HUES64 (cell line): ENCODE data around the gene SRPK3.

Experiments
- H3K27ac ChIP-seq: 2 replicates; pipeline ENCODE4 v1.7.0; 2013; ENCODE audit warnings: low read depth, low read length, inconsistent platforms
- H3K27me3 ChIP-seq: 2 replicates; pipeline ENCODE4 v1.6.1; 2013; ENCODE audit warnings: mild to moderate bottlenecking, low read length; ENCODE audit not compliant: insufficient read depth
- H3K36me3 ChIP-seq: 2 replicates; pipeline ENCODE4 v1.6.1; 2013; ENCODE audit warnings: mild to moderate bottlenecking, low read length; ENCODE audit not compliant: insufficient read depth
- H3K4me1 ChIP-seq: 2 replicates; pipeline ENCODE4 v1.6.1; 2013; ENCODE audit warnings: mild to moderate bottlenecking, low read length, moderate library complexity; ENCODE audit not compliant: insufficient read depth
- H3K4me3 ChIP-seq: 2 replicates; pipeline ENCODE4 v1.5.1; 2013; ENCODE audit warnings: mild to moderate bottlenecking, low read length, moderate library complexity
- H3K9ac ChIP-seq: 2 replicates; pipeline ENCODE4 v1.6.1; 2013; ENCODE audit warnings: mild to moderate bottlenecking, low read depth, low read length
- H3K9me3 ChIP-seq: 2 replicates; pipeline ENCODE4 v1.6.1; 2013; ENCODE audit warnings: low read depth, low read length; ENCODE audit not compliant: insufficient read depth
- WGBS: fragments of 150-250, 120-280 bp; methylation state at CpG from one replicate; pipeline ENCODE4 v1.1.7; 2013; ENCODE audit warnings: missing lambda C conversion rate; 5-methylcytosine and 5-hydroxymethylcytosine counted together

The SRPK3 gene

DNA sequence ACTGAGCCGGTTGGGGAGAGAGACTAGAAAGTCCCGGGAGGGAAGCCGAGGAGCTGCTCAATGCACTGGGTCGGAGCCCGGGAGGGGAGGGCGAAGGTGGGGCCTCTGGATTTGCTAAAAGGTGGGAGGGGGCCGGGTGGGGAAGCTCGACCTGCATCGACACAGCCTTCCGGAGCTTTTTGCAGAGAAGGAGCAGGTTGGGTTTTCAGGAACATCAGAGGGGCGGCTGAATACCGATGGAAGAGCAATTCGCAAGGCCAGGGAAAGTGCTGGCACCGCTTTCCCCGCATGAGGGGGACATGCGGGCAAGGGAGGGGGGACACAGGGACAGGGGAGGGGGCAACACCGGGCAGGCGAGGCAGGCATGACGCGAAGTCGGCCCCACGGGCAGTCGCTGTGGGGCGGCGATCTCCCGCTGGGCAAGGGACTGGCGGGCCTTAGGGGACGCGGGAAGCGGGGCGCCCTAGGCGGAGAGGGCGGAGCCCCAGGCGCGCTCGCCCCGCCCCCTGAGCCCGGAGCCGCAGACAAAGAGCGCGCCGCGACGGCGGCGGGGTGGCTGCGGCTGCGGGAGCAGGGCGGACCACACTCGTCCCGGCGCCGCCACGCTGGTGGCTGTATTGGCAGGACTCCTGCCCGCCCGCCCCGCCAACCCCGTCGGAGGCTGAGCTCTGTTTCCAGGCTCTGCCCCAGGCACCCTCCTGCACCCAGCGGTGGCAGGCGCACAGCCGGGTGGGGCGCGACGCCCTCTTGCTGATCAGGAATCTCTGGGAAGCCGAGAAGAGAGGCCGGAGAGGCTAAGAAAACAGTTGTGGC is 37.9 kb downstream of the SRPK3 start:
- no peaks in the 10 kb centered on the region for H3K9me3 ChIP-seq
- peak overlapping the region; percentile 86 for H3K27ac ChIP-seq
- H3K27me3 ChIP-seq, result no peaks in the 10 kb centered on the region
- H3K9ac ChIP-seq, result peak overlapping the region; percentile 79
- no peaks in the 10 kb centered on the region for H3K36me3 ChIP-seq
- peaks cover 7% of the 10 kb centered on the region; the same call in 1 of the 2 replicates for H3K4me1 ChIP-seq
- H3K4me3 ChIP-seq, result peak overlapping the region; percentile 52
- 3% methylated on average over 67 of the region's 67 CpGs for WGBS

DNA sequence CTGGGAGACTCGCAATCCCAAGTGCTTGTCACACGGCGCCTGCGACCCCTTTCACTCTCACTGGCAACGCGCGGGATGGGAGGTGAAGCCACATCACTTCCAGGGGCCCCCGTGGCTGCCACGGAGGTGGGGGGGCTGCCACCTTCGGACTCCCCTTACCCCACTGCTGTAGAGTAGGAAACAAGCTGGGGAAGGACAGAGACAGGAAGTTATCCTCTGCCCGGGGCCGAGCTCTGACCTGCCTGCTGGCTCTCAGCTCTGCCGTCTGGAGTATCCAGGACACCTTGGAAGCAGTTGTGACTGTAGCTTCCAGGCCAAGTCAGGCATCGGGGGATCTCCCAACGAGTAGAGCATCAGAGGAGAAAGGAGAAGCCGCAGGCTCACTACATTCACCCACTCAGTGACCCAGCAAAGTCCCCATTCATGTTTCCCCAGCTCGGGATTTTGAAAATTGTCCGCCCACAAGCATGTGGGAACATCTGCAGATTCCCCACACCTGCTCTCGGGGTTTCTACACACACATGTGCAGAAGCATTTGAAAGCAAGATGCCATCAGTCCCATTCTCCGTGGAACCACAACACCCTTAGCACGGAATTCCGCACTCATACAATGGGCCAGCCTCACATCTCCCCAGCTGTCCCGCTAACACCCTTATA is 38.7 kb downstream of the SRPK3 start:
- WGBS, result 39% methylated on average over 17 of the region's 23 CpGs
- Histone ChIP-seq H3K4me1 (peaks cover 7% of the 10 kb centered on the region; the same call in 1 of the 2 replicates), H3K9me3 (no peaks in the 10 kb centered on the region), H3K36me3 (no peaks in the 10 kb centered on the region), H3K27me3 (no peaks in the 10 kb centered on the region), H3K27ac (peak overlapping the region; percentile 86), H3K9ac (peak overlapping the region; percentile 79), H3K4me3 (peak overlapping the region; percentile 52)

DNA sequence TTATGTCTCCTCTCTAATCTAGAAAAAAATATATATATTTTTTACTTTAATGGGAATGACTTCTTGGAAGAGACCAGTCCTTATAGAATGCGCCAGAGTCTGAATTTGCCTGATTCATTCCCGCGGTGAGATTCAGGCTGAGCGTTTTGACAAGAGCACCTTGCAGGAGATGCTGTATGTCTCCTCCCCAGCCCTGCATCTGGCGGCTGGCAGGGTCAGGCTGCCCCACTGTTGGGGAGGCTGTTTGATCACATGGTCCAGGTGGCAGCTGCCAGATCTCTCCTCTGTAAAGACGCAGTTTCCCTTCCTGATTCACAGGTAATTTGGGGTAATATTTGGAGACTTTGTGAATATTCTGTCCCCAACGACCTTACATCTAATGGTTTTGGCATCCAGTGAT is 39.8 kb downstream of the SRPK3 start:
- Histone ChIP-seq H3K4me3 (no peak overlapping the region), H3K27me3 (no peaks in the 10 kb centered on the region), H3K27ac (no peak overlapping the region), H3K4me1 (peaks cover 12% of the 10 kb centered on the region), H3K36me3 (no peaks in the 10 kb centered on the region), H3K9ac (no peak overlapping the region), H3K9me3 (no peaks in the 10 kb centered on the region)
- WGBS, result 84% methylated on average over 7 of the region's 7 CpGs

DNA sequence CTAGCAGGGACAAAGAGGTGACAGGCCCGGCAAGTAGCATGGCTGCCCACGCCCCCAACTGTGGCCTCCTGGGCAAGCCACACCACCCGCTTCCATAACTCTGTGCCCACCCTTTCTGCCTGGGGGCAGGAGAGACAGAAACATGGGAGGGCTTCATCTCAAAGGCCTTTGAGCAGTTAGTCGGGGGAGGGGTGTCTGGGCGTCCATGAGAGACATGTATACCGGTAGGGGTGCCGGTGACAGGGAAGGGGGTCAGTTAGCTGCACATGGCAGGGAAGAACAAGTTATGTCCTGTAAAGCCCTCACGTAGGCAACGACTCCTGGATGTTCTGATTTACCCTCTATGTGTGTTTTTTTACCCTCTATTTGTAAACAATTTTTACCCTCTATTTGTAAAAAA is 40.2 kb downstream of the SRPK3 start:
- Histone ChIP-seq H3K27me3 (no peaks in the 10 kb centered on the region), H3K36me3 (no peaks in the 10 kb centered on the region), H3K9me3 (no peaks in the 10 kb centered on the region), H3K4me3 (no peak overlapping the region), H3K27ac (no peak overlapping the region), H3K9ac (no peak overlapping the region), H3K4me1 (peaks cover 12% of the 10 kb centered on the region)
- WGBS, result 70% methylated on average over 8 of the region's 9 CpGs

DNA sequence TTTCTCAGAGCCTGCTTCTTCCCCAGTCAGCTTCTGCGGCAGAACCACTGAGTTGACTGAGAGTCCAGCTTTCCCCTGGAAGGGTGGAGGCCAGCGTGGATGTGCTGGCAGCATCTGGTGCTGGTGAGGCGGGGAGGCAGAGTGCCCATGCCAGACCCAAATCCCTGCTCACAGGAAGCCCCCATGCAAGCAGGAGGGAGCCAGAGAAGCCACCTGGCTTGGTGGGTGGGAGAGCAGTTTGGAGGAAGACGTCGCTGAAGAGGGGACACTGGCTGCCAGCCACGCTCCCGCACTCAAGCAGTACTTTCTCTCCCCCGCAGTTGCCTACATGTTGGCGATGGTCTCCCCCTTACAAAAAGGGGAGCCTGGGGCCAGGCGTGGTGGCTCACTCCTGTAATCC is 43.5 kb downstream of the SRPK3 start:
- H3K27ac ChIP-seq, result no peak overlapping the region
- peaks cover 27% of the 10 kb centered on the region for H3K4me1 ChIP-seq
- peaks cover 18% of the 10 kb centered on the region; the same call in 1 of the 2 replicates for H3K27me3 ChIP-seq

DNA sequence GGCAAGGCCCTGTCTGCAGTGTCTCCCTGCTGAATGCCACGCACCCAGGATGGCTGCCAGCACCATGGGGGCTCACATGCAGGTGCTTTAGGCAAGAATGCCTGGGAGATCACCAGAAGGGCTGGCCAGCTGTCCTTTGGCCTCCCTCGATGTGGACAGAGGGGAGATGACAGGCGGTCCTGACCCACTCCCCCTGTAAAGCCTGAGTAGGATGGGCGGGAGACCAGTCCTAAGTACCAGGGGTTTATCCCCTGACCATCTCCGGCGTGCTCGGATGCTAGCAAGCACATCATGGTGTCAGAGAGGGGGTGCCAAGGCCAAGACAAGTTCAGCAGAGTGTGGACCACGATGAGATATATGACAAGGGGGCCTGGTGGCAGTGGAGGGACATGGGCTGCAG is 44.2 kb downstream of the SRPK3 start:
- Histone ChIP-seq H3K9me3 (no peaks in the 10 kb centered on the region), H3K4me3 (no peak overlapping the region), H3K36me3 (no peaks in the 10 kb centered on the region), H3K27ac (no peak overlapping the region), H3K4me1 (peaks cover 27% of the 10 kb centered on the region), H3K27me3 (peaks cover 24% of the 10 kb centered on the region; the same call in 1 of the 2 replicates), H3K9ac (no peak overlapping the region)
- WGBS, result 89% methylated on average over 8 of the region's 8 CpGs

More for the DNA sequence above, 43.5 kb downstream of the SRPK3 start:
- H3K4me3 ChIP-seq, result no peak overlapping the region
- WGBS, result 96% methylated on average over 10 of the region's 10 CpGs
- H3K36me3 ChIP-seq, result no peaks in the 10 kb centered on the region
- no peak overlapping the region for H3K9ac ChIP-seq
- no peaks in the 10 kb centered on the region for H3K9me3 ChIP-seq

DNA sequence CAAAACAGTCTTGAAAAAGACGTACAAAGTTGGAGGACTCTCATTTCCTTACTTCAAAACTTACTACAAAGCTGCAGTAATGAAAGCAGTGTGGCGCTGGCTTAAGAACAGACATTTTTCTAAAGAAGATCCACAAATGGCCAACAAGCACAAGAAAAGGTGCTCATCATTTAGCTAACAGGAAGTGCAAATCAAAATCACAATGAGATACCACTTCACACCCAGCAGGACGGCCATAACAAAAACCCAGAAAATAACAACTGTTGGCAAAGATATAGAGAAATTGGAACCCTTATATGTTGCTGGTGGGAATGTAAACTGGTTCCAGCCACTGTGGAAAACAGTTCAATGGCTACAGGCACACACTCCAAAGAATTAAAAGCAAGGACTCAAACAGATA is 46.2 kb downstream of the SRPK3 start:
- Histone ChIP-seq H3K27me3 (peaks cover 34% of the 10 kb centered on the region; the same call in 1 of the 2 replicates), H3K4me1 (peaks cover 20% of the 10 kb centered on the region), H3K9ac (no peak overlapping the region), H3K9me3 (no peaks in the 10 kb centered on the region), H3K4me3 (peak overlapping the region; percentile 72), H3K36me3 (no peaks in the 10 kb centered on the region), H3K27ac (peak overlapping the region; percentile 77; the same call in 1 of the 2 replicates)
- WGBS, result 54% methylated on average over 2 of the region's 3 CpGs

DNA sequence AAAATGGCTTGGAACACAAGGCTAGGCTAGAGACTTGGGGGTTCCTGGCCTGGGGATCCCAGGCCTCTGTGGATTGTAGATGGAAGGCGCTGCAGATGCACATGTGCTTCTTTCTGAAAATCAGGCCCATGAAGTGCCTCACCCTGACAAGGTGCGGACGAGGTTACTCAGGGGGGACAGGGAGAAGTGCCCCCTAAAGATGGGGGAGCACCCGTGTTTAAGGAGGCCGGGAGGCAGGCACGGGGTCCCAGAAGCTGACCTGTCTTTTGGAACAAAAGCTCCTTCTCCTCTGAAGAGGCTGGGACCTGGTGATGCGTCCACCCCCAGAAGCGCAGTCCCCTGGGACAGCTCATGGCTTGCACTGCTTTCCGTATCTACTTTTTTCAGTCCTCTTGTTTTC is 47.1 kb downstream of the SRPK3 start:
- H3K4me3 ChIP-seq, result peak overlapping the region; percentile 72
- peak overlapping the region; percentile 73; the same call in 1 of the 2 replicates for H3K9ac ChIP-seq
- peaks cover 20% of the 10 kb centered on the region for H3K4me1 ChIP-seq
- H3K36me3 ChIP-seq, result no peaks in the 10 kb centered on the region
- peaks cover 39% of the 10 kb centered on the region; the same call in 1 of the 2 replicates for H3K27me3 ChIP-seq
- H3K9me3 ChIP-seq, result no peaks in the 10 kb centered on the region
- WGBS, result 64% methylated on average over 9 of the region's 9 CpGs
- peak overlapping the region; percentile 94; the same call in 1 of the 2 replicates for H3K27ac ChIP-seq

DNA sequence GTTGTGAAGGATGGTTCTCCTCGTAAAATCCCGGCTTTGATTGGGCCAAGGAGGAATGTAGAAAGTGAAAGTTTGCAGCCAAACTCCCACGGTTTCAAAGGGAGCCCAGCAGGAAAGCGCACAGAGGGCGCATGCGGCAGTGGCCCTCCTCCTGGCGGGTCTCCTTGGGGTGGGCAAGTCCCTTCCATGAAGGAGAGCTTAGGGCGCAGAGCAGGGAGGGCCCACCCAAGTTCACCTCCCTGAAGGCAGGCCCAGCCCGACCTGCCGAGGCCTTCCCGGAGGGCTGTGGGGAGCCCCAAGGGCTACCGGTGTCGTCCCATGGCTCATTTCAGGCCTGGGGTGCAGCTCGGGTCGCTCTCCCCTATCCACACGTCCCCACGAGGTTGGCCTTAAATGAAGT is 47.5 kb downstream of the SRPK3 start:
- peak overlapping the region; percentile 94 for H3K27ac ChIP-seq
- H3K4me1 ChIP-seq, result peaks cover 20% of the 10 kb centered on the region
- no peaks in the 10 kb centered on the region for H3K36me3 ChIP-seq
- peak overlapping the region; percentile 72 for H3K4me3 ChIP-seq
- no peaks in the 10 kb centered on the region for H3K9me3 ChIP-seq
- peaks cover 39% of the 10 kb centered on the region; the same call in 1 of the 2 replicates for H3K27me3 ChIP-seq
- 3% methylated on average over 17 of the region's 17 CpGs for WGBS
- peak overlapping the region; percentile 73 for H3K9ac ChIP-seq

DNA sequence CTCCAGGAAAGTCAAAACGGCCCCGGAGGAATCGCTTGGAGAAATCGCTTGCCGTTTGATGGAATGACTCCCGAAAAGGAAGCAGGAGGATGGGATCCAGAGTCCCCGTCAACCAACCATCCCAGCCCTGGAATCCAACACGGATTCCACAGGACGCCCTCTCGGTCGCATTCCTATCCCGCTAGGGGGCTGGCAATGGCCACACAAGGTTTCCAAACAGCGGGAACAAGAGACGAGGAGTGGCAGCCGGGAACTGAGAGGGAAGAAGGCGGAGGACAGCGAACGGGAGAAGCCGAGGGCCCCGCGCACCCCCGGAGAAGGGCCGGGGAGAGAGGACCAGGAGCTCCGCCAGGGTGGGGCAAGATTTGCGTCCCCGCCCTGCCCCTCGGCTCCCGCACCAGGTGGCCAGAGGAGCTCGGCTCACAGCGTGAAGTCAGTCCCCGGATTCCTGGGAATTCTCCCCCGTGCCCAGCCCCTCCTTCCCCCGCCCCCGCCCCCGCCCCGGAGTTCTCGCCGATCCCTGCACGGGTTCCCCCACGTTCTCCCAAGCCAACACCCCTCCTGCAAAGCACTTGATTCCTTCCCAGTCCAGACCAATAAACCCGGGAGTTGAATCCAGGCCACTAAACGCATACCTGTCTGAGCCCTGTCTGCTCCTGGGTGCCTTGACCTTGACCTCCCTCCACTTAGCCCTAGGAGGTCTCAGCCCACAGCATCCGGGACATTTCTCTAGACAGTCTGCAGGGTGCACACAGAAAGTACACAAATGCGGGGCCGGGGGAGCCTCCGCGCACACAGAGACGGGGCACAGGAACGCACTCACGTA is 48.1 kb downstream of the SRPK3 start:
- Histone ChIP-seq H3K4me3 (peak overlapping the region; percentile 72), H3K27ac (peak overlapping the region; percentile 94), H3K36me3 (no peaks in the 10 kb centered on the region), H3K4me1 (peaks cover 20% of the 10 kb centered on the region), H3K9me3 (no peaks in the 10 kb centered on the region), H3K27me3 (peaks cover 39% of the 10 kb centered on the region; the same call in 1 of the 2 replicates), H3K9ac (peak overlapping the region; percentile 73)
- under 1% methylated on average over 44 of the region's 50 CpGs for WGBS

DNA sequence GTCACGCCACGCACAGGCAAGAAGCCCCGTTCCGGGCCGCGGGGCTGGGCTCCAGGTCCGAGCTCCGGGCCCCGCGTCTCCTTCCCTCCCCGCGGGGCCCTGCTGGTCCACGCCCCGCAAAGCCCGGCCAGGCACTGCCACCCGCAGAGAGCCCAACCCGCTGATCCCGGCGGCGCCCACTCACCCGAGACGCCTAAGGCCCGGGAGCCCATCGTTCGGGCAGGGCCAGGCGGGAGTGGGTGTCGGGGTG is 48.6 kb downstream of the SRPK3 start:
- under 1% methylated on average over 27 of the region's 27 CpGs for WGBS
- Histone ChIP-seq H3K9me3 (no peaks in the 10 kb centered on the region), H3K27me3 (peaks cover 39% of the 10 kb centered on the region; the same call in 1 of the 2 replicates), H3K4me1 (peaks cover 20% of the 10 kb centered on the region), H3K9ac (peak overlapping the region; percentile 64), H3K27ac (peak overlapping the region; percentile 63; the same call in 1 of the 2 replicates), H3K4me3 (peak overlapping the region; percentile 72), H3K36me3 (no peaks in the 10 kb centered on the region)
